Measurements from ENCODE around the gene WDR87.

The WDR87 gene

GRCh38 chr19:37933937-37934358 is 27.6 kb upstream of the WDR87 start:
- TF ChIP-seq MAX (IDR thresholded peaks at IDR 0.05) (peak; percentile 69), TEAD4 (IDR thresholded peaks at IDR 0.05) (peak; percentile 73), YY1 (IDR thresholded peaks at IDR 0.05; ENCODE audit: low read depth) (no peak)

- TF ChIP-seq NFIC (IDR thresholded peaks at IDR 0.05) (peak; percentile 18; the same call in 1 of the 2 replicates), EP300 (IDR thresholded peaks at IDR 0.05; ENCODE audit: borderline replicate concordance) (no peak), YY1 (IDR thresholded peaks at IDR 0.05; ENCODE audit: low read depth) (no peak), USF1 (IDR thresholded peaks at IDR 0.05) (0 out of 2 replicates have a peak, but pooled peaks have one; percentile 43), MAX (IDR thresholded peaks at IDR 0.05) (peak; percentile 65; the same call in 1 of the 2 replicates), REST (IDR thresholded peaks at IDR 0.05; ENCODE audit: low read depth) (no peak), TEAD4 (IDR thresholded peaks at IDR 0.05) (no peak), CEBPB (IDR thresholded peaks at IDR 0.05) (no peak), RAD21 (IDR thresholded peaks at IDR 0.05; ENCODE audit: low read depth) (no peak), TAF1 (IDR thresholded peaks at IDR 0.05; ENCODE audit: low read depth) (no peak)
Observed at GRCh38 chr19:37932985-37933936, 26.9 kb upstream of the WDR87 start.

GRCh38 chr19:37931881-37932655 is 25.7 kb upstream of the WDR87 start:
- TF ChIP-seq RAD21 (IDR thresholded peaks at IDR 0.05; ENCODE audit: low read depth) (no peak), TCF12 (IDR thresholded peaks at IDR 0.05; ENCODE audit: low read depth) (peak; percentile 94), EP300 (IDR thresholded peaks at IDR 0.05; ENCODE audit: borderline replicate concordance) (peak; percentile 79; the same call in 1 of the 2 replicates), EGR1 (IDR thresholded peaks at IDR 0.05) (0 out of 2 replicates have a peak, but pooled peaks have one; percentile 37), FOXM1 (IDR thresholded peaks at IDR 0.05; ENCODE audit: borderline replicate concordance, low read depth) (peak; percentile 61; the same call in 1 of the 2 replicates), MAX (IDR thresholded peaks at IDR 0.05) (peak; percentile 97), REST (IDR thresholded peaks at IDR 0.05; ENCODE audit: low read depth) (no peak), TAF1 (IDR thresholded peaks at IDR 0.05; ENCODE audit: low read depth) (peak; percentile 70; the same call in 1 of the 2 replicates), YY1 (IDR thresholded peaks at IDR 0.05; ENCODE audit: low read depth) (no peak), CREB1 (IDR thresholded peaks at IDR 0.05; ENCODE audit: low read depth) (no peak), NFIC (IDR thresholded peaks at IDR 0.05) (peak; percentile 83), CEBPB (IDR thresholded peaks at IDR 0.05) (peak; percentile 3; the same call in 1 of the 2 replicates), USF1 (IDR thresholded peaks at IDR 0.05) (peak; percentile 85), ZBTB7A (IDR thresholded peaks at IDR 0.05; ENCODE audit: low read depth) (peak; percentile 63), TEAD4 (IDR thresholded peaks at IDR 0.05) (peak; percentile 98)

- no peak for TF ChIP-seq YY1 (IDR thresholded peaks at IDR 0.05; ENCODE audit: low read depth)
- peak; percentile 68 for TF ChIP-seq TEAD4 (IDR thresholded peaks at IDR 0.05)
- peak; percentile 59 for TF ChIP-seq NFIC (IDR thresholded peaks at IDR 0.05)
Observed at GRCh38 chr19:37930416-37930815, 24.0 kb upstream of the WDR87 start.

- TF ChIP-seq TCF12 (IDR thresholded peaks at IDR 0.05; ENCODE audit: low read depth) (no peak), TEAD4 (IDR thresholded peaks at IDR 0.05) (no peak), TAF1 (IDR thresholded peaks at IDR 0.05; ENCODE audit: low read depth) (no peak), EP300 (IDR thresholded peaks at IDR 0.05; ENCODE audit: borderline replicate concordance) (no peak), YY1 (IDR thresholded peaks at IDR 0.05; ENCODE audit: low read depth) (no peak), NFIC (IDR thresholded peaks at IDR 0.05) (no peak), CEBPB (IDR thresholded peaks at IDR 0.05) (no peak), CREB1 (IDR thresholded peaks at IDR 0.05; ENCODE audit: low read depth) (no peak), FOXM1 (IDR thresholded peaks at IDR 0.05; ENCODE audit: borderline replicate concordance, low read depth) (no peak), ZBTB7A (IDR thresholded peaks at IDR 0.05; ENCODE audit: low read depth) (no peak), RAD21 (IDR thresholded peaks at IDR 0.05; ENCODE audit: low read depth) (no peak), REST (IDR thresholded peaks at IDR 0.05; ENCODE audit: low read depth) (no peak), EGR1 (IDR thresholded peaks at IDR 0.05) (no peak), MAX (IDR thresholded peaks at IDR 0.05) (no peak), USF1 (IDR thresholded peaks at IDR 0.05) (no peak)
Observed at GRCh38 chr19:37929355-37929923, 23.0 kb upstream of the WDR87 start.
